NB4 (cell line): ENCODE measurements around the gene RBPMS2.
A peak's percentile ranks its signal among the peaks of the same experiment; 100 is the strongest.

Experiments
- DNase-seq: peaks from one replicate; pipeline ENCODE4 v3.0.0; 2010; ENCODE audit warnings: low read depth
- H3K4me3 ChIP-seq: one replicate; pipeline ENCODE4 v1.5.1; 2011; ENCODE audit warnings: mild to moderate bottlenecking, low read depth, low read length, moderate library complexity
- CTCF ChIP-seq: IDR thresholded peaks from one replicate; pipeline ENCODE4 v1.5.1; 2012; ENCODE audit warnings: low read depth, low read length
- MAX ChIP-seq: IDR thresholded peaks from 2 replicates; pipeline ENCODE4 v1.6.1; 2011; ENCODE audit warnings: low read depth, low read length
- MYC ChIP-seq: IDR thresholded peaks from 2 replicates; pipeline ENCODE4 v1.6.1; 2011; ENCODE audit warnings: low read depth, low read length
- POLR2A ChIP-seq: IDR thresholded peaks from 2 replicates; pipeline ENCODE4 v1.6.1; 2011; ENCODE audit warnings: mild to moderate bottlenecking; ENCODE audit not compliant: insufficient read length; ENCODE audit errors: extremely low read depth

RBPMS2 gene

GRCh38 chr15:64810497-64811326, 35.3 kb upstream of the RBPMS2 start:
- TF ChIP-seq MAX (no peak), POLR2A (no peak), CTCF (no peak), MYC (no peak)
- no peak overlapping the region for H3K4me3 ChIP-seq
- no peak for DNase-seq

- TF ChIP-seq MYC (no peak), CTCF (peak; percentile 90), MAX (no peak), POLR2A (no peak)
- no peak overlapping the region for H3K4me3 ChIP-seq
- peak; percentile 71 for DNase-seq
These were observed 34.5 kb upstream of the RBPMS2 start for GRCh38 chr15:64809649-64810496.

GRCh38 chr15:64808785-64809453, 33.5 kb upstream of the RBPMS2 start:
- no peak for DNase-seq
- TF ChIP-seq CTCF: no peak
- TF ChIP-seq MAX: no peak
- TF ChIP-seq MYC: no peak
- no peak for TF ChIP-seq POLR2A
- H3K4me3 ChIP-seq: no peak overlapping the region

GRCh38 chr15:64807751-64808222, 32.4 kb upstream of the RBPMS2 start:
- DNase-seq: no peak
- no peak overlapping the region for H3K4me3 ChIP-seq
- TF ChIP-seq POLR2A (no peak), MAX (no peak), MYC (no peak), CTCF (no peak)

- DNase-seq: no peak
- TF ChIP-seq MAX: no peak
- TF ChIP-seq POLR2A: no peak
- TF ChIP-seq CTCF: no peak
- TF ChIP-seq MYC: no peak
- no peak overlapping the region for H3K4me3 ChIP-seq
These were observed 31.8 kb upstream of the RBPMS2 start for GRCh38 chr15:64807051-64807749.
